ENCODE measurements around the gene SLC17A5.
A peak's percentile ranks its signal among the peaks of the same experiment; 100 is the strongest.
"Not testable (repeated sequence)": the region's sequence is repeated elsewhere in the genome, so short reads cannot be mapped to it uniquely, and the experiment has no call there.

SLC17A5 gene

DNA sequence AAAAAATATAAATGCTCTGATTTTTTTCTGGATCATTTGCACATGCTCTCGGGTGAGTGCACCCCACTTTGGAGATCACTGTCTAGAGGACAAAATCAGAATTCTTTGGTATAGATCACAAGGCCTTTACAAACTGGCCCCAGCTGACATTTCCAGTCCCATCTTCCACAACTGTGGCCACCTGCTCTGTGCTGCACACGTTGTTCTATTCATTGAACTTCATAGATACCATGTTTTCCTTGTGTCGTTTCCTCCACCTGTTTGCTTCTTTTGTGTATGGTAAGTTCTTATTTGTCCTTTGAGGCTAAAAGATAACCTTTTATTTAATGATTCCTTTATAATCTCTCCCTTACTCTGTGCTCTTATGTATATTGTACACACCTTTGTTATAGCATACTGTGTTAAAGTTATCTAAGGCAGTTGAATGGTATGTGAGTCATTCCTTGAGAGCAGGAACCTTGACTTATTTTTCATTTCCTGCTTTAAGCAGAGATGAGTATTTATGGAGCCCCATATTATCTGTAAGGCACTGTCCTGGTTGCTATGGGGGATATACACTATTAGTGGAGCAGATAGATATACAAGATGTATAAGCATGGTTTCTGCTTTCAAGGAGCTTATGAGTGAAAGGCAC, 12.0 kb upstream of the SLC17A5 start:
- no peak for DNase-seq

DNA sequence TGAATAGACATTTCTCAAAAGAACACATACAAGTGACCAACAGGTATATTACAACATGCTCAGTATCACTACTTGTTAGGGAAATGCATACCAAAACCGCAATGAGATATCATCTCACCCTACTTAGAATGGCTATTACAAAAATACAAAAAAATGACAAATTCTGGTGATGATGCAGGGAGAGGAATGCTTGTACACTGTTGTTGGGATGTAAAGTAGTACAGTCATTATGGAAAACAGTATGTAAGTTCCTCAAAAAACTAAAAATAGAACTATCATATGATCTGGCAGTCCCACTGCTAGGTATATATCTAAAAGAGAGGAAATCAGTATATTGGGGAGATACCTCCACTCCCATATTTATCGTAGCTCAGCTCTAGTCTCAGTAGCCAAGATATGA, 10.9 kb upstream of the SLC17A5 start:
- DNase-seq = no peak

DNA sequence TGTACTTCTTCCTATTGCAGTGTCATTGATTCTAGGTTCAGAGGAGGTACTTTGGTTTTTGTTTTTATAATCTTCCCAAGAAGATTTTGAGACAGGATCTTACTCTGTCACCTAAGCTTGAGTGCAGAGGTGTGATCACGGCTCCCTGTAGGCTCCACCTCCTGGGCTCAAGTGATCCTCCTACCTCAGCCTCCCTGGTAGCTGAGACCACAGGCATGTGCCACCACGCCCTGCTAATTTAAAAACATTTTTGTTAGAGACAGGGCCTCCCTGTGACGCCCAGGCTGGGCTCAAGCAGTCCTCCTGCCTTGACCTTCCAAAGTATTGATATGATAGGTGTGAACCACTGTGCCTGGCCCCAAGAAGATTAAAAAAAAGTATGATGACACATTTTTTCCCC, 3.4 kb upstream of the SLC17A5 start:
- DNase-seq = peak; percentile 43

DNA sequence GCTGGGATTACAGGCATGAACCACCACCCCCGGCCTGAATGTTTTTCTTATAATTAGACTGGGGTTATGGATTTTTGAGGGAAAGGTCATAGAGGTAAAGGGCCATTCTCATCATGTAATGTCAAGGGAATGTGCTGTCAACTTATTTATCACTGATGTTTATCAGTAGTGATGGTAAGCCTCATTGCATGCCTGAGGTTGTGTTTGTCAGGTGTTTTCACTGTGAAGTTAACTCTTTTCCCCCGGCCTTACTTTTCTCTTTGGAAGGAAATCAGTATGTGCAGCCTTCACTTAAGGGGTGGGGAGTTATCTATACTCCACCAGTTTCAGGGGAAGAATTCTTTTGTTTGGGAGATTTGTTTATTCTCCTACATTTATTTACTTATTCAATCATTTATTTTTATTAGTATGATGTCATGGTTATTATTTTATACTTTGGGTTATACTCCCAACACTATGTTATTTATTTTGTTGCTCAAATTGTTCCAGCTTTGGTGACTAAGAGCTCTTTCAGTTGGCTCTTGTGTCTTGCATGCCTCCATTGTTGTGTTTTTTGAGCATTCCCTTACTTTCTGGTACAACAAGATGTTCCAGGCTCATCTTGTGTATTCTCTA, 2.8 kb upstream of the SLC17A5 start:
- DNase-seq = no peak

DNA sequence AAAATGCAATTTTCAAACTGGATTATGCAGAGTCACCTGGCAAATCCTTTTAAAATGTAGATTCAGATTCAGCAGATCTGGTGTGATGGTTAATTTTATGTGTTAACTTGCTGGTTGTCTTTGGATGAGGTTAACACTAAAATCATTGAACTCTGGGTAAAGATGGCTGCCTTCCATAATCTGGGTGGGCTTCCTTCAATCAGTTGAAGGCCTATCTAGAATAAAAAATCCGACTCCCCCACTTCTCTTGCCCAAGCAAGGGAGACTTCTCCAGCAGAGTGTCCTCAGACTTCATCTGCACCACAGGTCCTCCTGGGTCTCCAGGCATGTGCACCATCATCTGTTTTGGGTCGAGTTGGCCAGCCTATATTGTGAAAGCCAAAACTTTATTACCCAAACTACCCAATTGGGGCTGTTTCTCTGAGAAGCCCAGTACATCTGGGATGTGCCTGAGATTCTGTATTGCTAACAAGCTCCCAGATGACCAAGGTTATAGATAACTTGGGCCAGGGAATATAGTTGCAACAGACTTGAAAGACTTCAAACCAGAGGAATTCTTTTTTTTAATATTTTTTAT, 1.6 kb upstream of the SLC17A5 start:
- DNase-seq = no peak

DNA sequence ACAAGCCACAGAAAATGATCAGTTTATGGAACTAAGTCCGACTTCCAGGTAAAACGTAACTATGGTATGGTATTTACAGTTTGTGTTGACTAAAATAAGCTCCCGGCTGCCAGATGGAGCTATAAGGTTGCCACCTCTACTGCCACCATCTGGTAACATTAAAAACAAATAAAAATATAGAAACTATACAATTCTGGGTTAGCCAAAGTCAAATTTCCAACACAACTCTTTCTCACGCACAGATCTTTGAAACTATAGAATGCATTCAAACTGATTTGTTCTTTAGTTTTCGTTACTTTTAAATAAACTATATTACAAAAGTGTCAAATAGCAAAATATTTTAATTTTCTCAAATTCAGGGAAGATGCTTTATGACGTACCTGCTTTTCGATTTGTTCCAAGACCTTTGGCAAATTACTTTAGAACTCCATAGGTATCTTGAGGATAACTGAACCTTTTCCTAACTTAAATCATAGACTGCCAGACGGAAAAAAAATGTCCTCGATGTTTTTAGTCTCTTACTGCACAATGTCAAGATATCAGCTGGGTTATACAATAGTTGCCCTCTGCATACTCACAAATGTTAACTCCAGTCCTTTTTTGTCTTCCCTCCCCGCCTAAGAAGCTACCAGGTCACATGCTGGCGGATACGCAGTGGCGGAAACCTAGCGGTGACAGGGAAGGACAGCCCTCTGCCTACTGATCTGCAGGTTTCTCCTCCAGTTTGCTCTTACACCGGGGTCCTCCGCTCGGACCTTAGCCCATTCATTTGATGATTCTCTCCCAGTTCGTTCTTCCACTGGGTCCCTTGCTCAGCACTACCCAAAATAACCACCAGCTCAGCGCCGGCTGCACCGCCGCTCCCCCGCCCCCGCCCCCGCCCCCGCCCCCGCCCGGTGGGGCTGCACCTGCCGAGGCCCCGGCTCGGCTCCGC, 888 bp downstream of the SLC17A5 start:
- peak; percentile 88 for DNase-seq

DNA sequence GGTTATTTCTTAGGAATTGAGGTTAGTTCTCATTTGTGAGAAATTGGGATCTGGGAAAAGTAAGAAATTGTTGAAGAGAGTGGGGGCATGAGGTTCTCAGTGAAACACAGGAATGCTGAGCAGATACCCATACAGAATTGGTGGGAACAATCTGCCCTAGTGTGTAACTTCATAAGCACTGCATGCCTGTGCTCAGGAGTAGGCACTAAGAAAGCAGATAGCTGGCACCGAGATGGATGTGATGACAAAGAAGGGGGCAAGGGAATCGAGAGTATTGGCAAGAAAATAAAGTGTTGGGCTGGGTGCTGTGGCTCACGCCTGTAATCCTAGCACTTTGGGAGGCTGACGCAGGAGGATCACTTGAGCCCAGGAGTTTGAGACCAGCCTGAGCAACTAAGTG, 4.0 kb downstream of the SLC17A5 start:
- DNase-seq = no peak

DNA sequence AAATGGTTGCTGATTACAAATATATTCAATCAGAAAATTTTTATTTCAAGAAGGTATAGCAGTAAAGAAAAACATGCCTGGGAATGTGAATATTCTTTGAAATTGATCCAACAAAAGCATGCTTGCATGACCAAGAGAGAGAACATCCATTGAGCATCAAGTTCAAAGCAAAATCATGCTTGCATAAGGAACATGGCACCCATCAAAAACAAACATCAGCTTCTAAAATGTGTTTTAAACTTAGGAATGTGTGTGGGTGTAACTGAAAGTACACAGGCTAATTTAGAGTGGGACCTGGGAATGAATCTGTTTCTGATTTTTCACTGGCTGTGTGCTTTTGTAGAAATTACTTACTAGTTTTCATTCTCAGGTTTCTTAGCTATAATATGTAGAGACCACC, 5.6 kb downstream of the SLC17A5 start:
- no peak for DNase-seq

DNA sequence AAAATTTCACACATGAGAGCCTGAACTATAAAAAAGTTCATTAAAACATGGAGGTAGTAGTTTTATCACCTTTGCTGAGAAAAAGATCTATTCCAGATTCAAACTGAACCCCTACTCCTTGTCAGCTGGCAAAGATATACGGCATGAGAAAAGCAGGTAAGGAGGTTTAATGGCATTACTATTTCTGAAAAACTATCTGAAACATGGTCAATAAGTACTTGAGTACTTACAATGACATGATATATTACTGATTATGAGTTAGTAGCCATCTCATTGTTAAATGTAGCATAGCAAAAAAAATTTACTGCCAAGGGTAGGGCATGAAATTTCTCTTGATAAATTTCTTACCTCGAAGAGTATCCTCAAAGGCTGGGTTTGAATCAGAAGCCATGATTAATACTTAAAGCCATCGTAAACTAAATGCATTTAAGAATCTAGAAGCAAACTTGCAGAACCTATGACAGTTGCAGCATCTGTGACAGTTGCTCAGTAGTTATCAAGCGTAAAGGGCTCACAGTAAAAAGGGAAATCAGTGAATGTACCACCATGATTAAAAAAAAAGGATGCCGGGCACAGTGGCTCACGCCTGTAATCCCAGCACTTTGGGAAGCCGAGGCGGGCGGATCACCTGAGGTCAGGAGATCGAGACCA, 8.7 kb downstream of the SLC17A5 start:
- no peak for DNase-seq

DNA sequence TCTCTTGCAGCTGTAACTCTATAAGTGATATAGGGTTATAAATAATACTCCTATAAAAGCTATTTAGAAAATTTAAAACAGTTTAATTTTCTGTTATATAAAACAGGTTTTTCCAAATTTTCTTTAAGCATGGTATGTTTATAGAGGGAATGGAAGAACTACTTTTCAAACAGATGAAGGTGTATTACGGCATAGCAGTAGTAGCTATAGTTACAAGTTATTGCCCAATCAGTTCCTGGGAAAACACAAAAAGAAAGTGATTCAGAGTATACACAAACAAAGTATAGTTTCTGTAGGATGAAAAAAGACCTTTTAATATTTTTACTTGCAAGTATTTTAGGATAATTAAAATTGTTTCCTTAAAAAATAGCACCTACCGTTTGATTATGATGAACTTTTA, 9.8 kb downstream of the SLC17A5 start:
- no peak for DNase-seq

DNA sequence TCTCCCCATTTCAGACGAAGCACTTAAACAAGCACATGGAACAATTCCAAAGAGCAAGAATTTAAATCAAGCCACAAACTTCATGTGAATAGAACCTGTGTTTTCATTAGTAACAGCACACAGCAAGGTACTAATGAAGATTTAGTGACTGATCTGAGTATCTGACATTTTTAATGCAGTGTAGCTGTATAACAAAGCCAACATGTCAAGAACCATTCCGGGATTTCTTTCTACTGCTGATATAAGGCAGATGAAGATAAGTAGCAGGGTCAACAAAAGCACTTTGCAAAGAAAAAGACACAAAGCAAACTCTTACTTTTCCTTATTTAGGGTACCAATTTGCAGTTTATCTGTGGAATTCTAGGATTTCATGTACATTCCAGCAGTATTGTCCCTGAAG, 11.3 kb downstream of the SLC17A5 start:
- DNase-seq = no peak

DNA sequence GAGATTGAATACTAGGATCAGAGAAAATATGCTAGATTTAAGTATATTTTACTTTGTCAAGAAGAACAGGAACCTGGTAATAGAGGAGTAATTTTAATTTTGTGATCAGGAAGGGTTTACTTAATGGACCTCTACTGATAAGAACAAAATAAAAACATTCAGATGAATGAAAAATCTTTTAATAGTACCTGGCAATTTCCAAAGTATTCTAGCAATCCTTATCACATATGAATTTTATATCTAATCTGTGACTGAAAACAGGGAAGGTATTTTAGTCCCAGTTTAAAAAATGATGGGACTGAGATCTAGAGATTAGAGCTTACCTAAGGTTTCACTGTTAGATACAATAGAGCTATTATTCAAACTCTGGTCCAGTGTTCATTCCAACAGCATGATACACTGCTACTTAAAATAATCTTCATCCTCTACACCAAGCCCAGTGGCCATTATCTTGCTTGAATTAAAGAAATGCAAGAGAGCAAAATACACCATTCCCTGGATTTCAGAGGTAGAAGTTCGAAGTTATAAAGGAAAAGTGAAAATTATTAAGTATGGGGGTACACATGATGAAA, 13.5 kb downstream of the SLC17A5 start:
- DNase-seq = no peak

DNA sequence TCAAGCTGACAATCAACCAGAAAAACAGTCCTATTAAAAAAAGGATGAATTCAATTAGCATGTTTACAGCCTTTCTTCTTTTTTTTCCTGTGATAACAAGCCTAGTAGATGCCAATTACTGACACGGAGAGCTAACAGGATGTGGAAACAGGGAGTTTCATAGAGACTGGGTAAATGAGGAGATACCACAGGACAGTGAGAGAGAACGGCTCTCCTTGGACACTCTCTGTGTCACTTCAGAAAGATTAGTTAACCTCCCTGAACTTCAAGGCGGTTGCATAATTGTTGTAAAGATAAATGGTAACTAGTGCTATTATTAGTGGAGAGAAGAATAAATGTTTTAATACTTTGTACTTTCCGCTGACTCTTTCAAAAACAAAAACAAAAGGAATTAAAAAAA, 14.8 kb downstream of the SLC17A5 start:
- no peak for DNase-seq

DNA sequence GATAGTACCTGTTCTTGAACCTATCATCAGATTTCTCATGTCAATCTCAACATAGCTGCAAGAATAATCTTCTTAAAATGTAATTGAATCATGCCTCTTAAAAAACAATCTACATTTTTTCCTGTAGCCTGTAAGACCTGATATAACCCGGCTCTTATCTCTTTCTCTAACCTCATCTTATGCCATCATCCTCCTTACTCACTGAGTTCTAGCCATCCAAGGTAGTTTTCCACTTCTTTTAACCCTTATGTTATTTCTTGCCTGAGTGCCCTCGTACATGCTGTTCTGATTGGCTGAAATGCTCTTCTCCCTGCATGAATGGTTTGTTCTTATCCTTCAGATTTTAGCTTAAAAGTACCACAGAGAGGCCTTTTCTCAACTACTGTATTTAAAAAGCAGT, 16.4 kb downstream of the SLC17A5 start:
- DNase-seq = no peak

DNA sequence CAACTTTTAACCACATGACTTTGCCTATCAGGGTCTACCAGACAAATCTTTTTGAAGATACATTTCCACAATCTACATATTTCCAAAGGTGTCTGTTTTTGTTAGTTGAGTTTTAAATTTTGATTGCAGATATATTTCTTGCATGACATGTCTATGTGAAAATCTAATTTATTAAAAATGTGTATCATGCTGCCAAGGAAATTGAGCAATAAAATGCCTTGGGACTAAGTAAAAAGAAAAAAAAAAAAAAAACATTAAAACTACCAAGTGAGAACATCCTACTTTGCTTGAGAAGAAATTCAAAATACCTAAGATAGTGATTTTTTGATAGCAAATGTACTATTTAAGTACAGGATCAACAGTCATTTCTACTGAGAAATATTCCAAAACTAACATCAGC, 17.7 kb downstream of the SLC17A5 start:
- no peak for DNase-seq

DNA sequence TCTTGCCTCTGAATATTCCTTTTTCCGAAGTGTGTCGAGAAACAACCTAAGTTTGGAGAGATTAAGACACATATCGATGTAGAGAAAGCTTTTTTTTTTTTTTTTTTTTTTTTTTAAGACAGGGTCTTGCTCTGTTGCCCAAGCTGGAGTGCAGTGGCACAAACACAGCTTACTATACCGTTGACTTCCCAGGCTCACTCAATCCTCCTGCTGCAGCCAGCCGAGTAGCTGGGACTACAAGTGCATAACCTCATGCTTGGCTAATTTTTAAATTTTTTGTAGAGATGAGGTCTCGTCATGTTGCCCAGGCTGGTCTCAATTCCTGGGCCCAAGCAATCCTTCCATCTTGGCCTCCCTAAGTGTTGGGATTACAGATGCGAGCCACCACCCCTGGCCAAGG, 21.4 kb downstream of the SLC17A5 start:
- DNase-seq = no peak

DNA sequence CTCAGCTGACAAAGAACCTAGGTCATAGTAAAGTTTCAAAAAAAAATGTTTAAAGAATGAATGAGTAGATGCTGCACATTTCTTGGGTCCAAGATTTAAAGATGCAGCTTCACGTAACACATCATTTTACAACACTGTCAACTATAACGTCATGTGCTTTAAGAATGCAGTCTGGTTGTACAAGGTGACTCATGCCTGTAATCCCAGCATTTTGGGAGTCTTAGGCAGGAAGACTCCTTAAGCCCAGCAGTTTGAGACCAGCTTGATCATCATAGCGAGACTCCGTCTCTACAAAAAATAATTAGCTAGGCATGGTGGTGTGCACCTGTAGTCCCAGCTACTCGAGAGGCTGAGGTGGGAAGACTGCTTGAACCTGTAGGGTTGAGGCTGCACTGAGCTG, 21.9 kb downstream of the SLC17A5 start:
- no peak for DNase-seq

DNA sequence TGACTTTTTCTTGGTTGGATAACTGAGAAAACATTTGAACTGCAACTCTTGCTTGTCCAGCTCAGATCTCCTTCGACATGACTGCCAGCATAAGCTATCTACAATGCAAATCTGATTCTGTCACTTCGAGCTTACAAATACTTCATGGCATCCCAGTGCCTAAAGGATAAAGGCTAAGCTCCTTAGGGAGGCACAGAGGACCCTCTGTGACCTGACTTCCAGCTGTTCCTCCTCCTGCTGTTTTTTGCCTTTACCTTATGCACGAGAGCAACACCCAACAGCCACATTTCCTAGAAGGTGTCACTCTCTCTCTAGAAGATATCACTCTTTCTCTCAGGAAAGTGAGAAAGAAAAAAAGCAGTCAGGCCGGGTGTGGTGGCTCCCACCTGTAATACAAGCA, 23.4 kb downstream of the SLC17A5 start:
- DNase-seq = no peak

DNA sequence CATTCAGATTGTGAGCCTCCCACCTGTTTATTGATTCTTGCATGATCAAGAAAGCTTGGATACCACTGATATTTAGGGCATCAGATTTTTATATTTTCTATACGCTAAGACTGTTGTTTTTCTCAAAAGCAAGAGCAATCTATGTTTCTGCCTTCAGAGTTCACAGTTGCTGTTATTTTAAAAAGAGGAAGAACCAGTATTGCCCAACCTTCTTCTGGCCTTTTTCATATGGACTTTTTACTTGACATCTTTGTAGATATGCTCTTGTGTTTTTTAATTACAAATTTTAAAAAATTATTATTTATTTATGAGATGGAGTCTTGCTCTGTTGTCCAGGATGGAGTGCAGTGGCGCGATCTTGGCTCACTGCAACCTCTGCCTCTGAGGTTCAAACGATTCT, 28.9 kb downstream of the SLC17A5 start:
- no peak for DNase-seq

DNA sequence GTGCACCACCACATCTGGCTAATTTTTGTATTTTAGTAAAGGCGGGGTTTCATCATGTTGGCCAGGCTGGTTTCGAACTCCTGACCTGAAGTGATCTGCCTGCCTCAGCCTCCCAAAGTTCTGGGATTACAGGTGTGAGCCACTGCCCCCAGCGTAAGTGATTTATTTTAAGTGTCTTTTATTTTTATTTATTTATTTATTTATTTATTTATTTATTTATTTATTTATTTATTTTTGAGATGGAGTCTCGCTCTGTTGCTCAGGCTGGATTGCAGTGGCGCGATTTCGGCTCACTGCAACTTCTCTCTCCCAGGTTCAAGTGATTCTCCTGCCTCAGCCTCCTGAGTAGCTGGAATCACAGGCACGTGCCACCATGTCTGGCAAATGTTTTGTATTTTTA, 30.3 kb downstream of the SLC17A5 start:
- not testable (repeated sequence) for DNase-seq

DNA sequence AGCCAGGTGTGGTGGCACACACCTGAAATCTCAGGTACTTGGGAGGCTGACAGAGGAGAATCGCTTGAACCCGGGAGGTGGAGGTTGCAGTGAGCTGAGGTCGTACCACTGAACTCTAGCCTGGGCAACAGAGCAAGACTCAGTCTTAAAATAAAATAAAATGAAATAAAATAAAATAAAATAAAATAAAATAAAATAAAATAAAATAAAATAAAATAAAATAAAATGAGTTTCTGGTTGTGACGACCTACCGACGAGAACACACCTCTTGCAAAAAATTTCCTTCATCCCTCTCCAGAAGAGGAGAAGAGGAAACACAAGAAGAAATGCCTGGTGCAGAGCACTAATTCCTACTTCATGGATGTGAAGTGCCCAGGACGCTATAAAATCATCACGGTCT, 35.7 kb downstream of the SLC17A5 start:
- DNase-seq = not testable (repeated sequence)

DNA sequence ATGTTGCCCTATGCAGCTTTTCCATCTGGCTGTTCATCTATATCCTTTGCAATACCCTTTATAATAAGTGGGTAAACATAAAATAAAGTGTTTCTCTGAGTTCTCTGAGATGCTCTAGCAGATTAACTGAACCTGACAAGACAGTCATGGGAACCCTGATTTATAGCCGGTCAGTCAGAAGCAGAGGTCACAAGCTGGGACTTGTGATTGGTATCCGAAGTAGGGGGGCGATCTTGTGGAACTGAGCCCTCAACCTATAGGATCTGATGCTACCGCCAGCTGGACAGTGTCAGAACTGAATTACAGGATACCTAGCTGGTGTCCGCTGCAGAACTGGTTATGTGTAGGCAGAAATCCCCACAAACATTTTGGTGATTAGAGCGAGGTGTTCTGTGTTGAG, 39.0 kb downstream of the SLC17A5 start:
- no peak for DNase-seq
